Mucosa of descending colon (tissue), 3 donors: Measurements from ENCODE around the gene RPL22L1. TPM values are rescaled to one million over a fixed set of nuclear protein-coding genes. Genes with fewer than 3 reads are reported as not detected.

Experiments used
- ATAC-seq: fragments of 200-7000 bp; cut with Tn5 transposase; one replicate; pipeline ENCODE4 v1.9.1; 2020; ENCODE audit warnings: mild to moderate bottlenecking, moderate library complexity
- DNase-seq, 3 donors: peaks; one replicate each; pipeline ENCODE4 v3.0.0-alpha.2; 2020
- H3K36me3 ChIP-seq: fragments of 200-600 bp; one replicate; pipeline ENCODE4 v1.8.0; 2021; ENCODE audit warnings: low read depth, mild to moderate bottlenecking
- H3K4me1 ChIP-seq: fragments of 200-600 bp; one replicate; pipeline ENCODE4 v1.8.0; 2021; ENCODE audit warnings: low read depth, mild to moderate bottlenecking
- H3K4me3 ChIP-seq: fragments of 200-600 bp; one replicate; pipeline ENCODE4 v1.8.0; 2021; ENCODE audit warnings: mild to moderate bottlenecking
- H3K9me3 ChIP-seq: fragments of 200-600 bp; one replicate; pipeline ENCODE4 v1.8.0; 2021; ENCODE audit warnings: mild to moderate bottlenecking
- intact Hi-C, 2 donors: fragments of 100-400 bp; cut with DNase I in 1 of 2; cut with micrococcal nuclease in 1 of 2; formaldehyde crosslinking; loops; one replicate each; pipeline versions ENCODE4 v1.11.0 to v1.11.1; 2022; cut with DNase I, micrococcal nuclease
- total RNA-seq, 3 donors: library from RNA; stranded (reverse); fragmentation: NEBNext Ultra II Directional in 2 of 3; extraction: Animal tissue kit (Norgen Biotek cat#: 25700) in 2 of 3; gene quantifications; one replicate each; pipeline versions ENCODE4 v1.2.1 to v1.2.4, GENCODE V29; 2021 to 2023
- TF ChIP-seq, protein P1 (sequence below): fragments of 200-600 bp; IDR thresholded peaks from one replicate; pipeline ENCODE4 v1.8.0; 2022; ENCODE audit warnings: antibody characterized with exemption, mild to moderate bottlenecking
- donor health status: DM: no; HTN: no; CAD: no; lungs with moderate emphysema.
- donor health status: DM: no; HTN: no; CAD: no.
- donor health status: DM: no; HTN: yes; CAD: no.

The RPL22L1 gene
- total RNA-seq, 3 donors from 2014 or later = 20.9 to 31.4 (median 24.3) TPM

DNA sequence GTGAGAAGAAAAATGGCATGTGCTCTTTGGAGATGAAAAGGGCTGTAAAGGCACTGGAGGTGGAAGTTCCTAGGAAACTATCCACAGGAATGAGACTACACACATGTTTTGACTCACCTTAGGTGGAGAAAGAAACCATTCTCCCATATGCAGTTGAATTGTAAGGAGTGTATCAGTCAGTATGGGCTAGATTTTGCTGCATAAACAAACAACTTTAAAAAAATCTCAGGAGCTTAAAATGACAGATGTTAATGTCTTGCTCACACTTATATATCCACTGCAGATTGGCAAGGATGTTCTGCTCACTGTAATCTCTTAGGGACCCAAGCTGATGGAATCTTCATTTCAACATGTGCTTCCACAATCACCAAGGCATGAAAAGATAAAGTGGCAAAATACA, 25.6 kb downstream of the RPL22L1 start:
- no peaks in the 10 kb centered on the region for H3K4me1 ChIP-seq
- H3K36me3 ChIP-seq = no peaks in the 10 kb centered on the region
- TF ChIP-seq, protein P1, sequence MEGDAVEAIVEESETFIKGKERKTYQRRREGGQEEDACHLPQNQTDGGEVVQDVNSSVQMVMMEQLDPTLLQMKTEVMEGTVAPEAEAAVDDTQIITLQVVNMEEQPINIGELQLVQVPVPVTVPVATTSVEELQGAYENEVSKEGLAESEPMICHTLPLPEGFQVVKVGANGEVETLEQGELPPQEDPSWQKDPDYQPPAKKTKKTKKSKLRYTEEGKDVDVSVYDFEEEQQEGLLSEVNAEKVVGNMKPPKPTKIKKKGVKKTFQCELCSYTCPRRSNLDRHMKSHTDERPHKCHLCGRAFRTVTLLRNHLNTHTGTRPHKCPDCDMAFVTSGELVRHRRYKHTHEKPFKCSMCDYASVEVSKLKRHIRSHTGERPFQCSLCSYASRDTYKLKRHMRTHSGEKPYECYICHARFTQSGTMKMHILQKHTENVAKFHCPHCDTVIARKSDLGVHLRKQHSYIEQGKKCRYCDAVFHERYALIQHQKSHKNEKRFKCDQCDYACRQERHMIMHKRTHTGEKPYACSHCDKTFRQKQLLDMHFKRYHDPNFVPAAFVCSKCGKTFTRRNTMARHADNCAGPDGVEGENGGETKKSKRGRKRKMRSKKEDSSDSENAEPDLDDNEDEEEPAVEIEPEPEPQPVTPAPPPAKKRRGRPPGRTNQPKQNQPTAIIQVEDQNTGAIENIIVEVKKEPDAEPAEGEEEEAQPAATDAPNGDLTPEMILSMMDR = no peak
- H3K4me3 ChIP-seq = no peak overlapping the region
- no peaks in the 10 kb centered on the region for H3K9me3 ChIP-seq
- no peak for ATAC-seq
- intact Hi-C loops = no loop called here
- DNase-seq = no peak

DNA sequence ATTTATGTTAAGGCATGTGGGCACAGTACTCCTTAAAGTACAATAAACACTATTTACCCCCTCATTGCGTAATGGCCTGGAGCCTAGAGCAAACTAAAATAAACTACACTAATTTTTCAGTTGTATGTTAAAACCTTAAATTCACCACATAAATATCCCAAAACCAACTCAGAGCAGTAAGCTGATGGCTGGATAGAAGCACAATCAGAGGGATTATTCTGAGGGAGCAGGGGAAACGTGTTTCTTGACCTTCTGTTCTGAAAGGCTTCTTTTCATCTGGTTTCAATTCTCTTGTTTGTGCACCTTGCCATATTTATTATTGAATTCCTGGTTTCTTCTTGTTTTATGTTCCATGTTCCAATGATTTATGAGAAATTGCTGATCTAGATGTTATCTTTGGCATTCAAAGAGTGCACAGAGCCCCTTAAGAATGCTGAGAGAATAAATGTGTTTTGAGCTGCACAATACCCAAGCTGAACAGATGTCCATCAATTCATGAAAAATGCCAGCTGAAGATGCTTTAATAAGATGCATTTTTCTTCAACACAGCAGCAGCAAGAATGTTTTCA, 29.6 kb downstream of the RPL22L1 start:
- ATAC-seq (no peak), DNase-seq (no peak)
- intact Hi-C loops = no loop called here
- Histone ChIP-seq H3K36me3 (no peaks in the 10 kb centered on the region), H3K4me1 (no peaks in the 10 kb centered on the region), H3K4me3 (no peak overlapping the region), H3K9me3 (no peaks in the 10 kb centered on the region)
- TF ChIP-seq, protein P1 = no peak

DNA sequence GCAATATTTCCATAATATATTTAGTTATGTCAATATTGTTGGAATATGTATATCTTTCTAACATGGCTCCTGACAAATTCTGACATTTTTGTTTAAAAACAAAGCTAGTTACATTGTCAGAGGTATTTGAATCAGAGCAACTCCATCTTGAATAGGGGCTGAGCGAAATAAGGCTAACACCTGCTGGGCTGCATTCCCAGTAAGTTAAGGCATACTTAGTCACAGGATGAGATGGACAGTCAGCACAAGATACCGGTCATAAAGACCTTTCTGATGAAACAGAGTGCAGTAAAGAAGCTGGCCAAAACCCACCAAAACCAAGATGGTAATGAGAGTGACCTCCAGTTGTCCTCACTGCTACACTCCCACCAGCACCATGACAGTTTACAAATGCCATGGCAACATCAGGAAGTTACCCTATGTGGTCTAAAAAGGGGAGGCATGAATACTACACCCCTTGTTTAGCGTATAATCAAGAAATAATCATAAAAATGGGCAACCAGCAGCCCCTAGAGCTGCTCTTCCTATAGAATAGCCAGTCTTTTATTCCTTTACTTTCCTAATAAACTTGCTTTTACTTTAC, 30.4 kb downstream of the RPL22L1 start:
- Histone ChIP-seq H3K36me3 (no peaks in the 10 kb centered on the region), H3K9me3 (no peaks in the 10 kb centered on the region), H3K4me1 (no peaks in the 10 kb centered on the region), H3K4me3 (no peak overlapping the region)
- no peak for DNase-seq
- intact Hi-C loops = no loop called here
- ATAC-seq = no peak
- TF ChIP-seq, protein P1 = no peak

DNA sequence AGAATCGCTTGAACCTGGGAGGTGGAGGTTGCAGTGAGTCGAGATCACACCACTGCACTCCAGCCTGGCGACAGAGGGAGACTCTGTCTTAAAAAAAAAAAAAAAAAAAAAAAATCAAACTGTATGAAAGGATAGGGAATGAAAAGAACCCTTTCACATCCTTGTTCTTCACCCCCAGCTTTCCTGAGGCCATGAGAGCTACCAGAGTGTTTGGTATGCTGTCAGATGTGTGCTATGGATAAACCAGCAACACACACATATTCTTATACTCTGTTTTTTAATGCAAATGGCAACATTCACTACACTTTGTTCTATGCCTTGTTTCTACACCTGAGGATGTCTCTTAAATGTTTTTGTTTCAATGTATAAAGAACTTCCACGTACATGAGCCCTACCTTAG, 33.5 kb downstream of the RPL22L1 start:
- TF ChIP-seq, protein P1 = no peak
- Histone ChIP-seq H3K4me3 (no peak overlapping the region), H3K9me3 (no peaks in the 10 kb centered on the region), H3K36me3 (no peaks in the 10 kb centered on the region), H3K4me1 (no peaks in the 10 kb centered on the region)
- intact Hi-C loops = no loop called here
- DNase-seq (no peak), ATAC-seq (no peak)

DNA sequence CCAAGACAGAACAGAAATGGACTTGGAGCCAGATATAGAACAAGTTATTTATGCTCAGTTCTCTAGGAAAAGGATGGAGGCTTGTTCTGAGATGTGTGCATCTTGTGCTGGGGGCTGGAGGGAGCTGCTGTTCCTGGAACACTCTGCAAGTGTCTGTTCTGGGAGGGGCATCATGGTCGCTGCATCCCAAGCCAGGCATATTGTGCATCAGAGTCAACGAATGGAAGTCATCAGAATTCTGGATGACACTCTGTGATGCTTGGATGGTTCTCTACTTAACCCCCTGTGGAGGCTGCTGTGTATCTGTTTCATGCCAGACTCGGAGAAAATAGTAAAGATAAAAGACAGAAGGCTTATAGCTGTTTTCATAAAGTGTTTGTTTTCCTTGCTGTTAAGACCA, 34.7 kb downstream of the RPL22L1 start:
- intact Hi-C loops = no loop called here
- DNase-seq (no peak), ATAC-seq (no peak)

More for the DNA sequence above, 34.7 kb downstream of the RPL22L1 start:
- no peaks in the 10 kb centered on the region for H3K36me3 ChIP-seq
- H3K4me3 ChIP-seq = no peak overlapping the region
- no peaks in the 10 kb centered on the region for H3K4me1 ChIP-seq
- TF ChIP-seq, protein P1 = no peak
- H3K9me3 ChIP-seq = no peaks in the 10 kb centered on the region
